Measurements from ENCODE around the gene PCDHGC5.

Gene PCDHGC5

GRCh38 chr5:141488591-141489561 lies at the start of gene PCDHGC5:
PCDHGC5 (plus strand) TSS chr5:141489081; CDS start chr5:141489241, 160 bp downstream.
- peaks cover 2% of the 10 kb centered on the region for H3K36me3 ChIP-seq (ENCODE audit: control insufficient read depth, insufficient read depth, low read length)
- H3K4me1 ChIP-seq (ENCODE audit: control insufficient read depth, insufficient read depth, low read length) = peaks cover 14% of the 10 kb centered on the region
- H3K27me3 ChIP-seq (ENCODE audit: control insufficient read depth, insufficient read depth, low read length) = no peaks in the 10 kb centered on the region
- no peak within 1 kb of the TSS for H3K27ac ChIP-seq (ENCODE audit: low read depth, low read length)
- no peak within 1 kb of the TSS for H3K4me3 ChIP-seq (ENCODE audit: low read length)
- no peak within 1 kb of the TSS for H3K9ac ChIP-seq (ENCODE audit: low read length)

- Histone ChIP-seq H3K27me3 (ENCODE audit: control insufficient read depth, insufficient read depth, low read length) (no peaks in the 10 kb centered on the region), H3K4me3 (ENCODE audit: low read length) (no peak overlapping the region), H3K36me3 (ENCODE audit: control insufficient read depth, insufficient read depth, low read length) (no peaks in the 10 kb centered on the region), H3K27ac (ENCODE audit: low read depth, low read length) (no peak overlapping the region), H3K4me1 (ENCODE audit: control insufficient read depth, insufficient read depth, low read length) (no peaks in the 10 kb centered on the region), H3K9ac (ENCODE audit: low read length) (no peak overlapping the region)
Observed at GRCh38 chr5:141439411-141440141, 49.3 kb upstream of the PCDHGC5 start.

- no peak overlapping the region for H3K27ac ChIP-seq (ENCODE audit: low read depth, low read length)
- H3K36me3 ChIP-seq (ENCODE audit: control insufficient read depth, insufficient read depth, low read length) = no peaks in the 10 kb centered on the region
- H3K4me1 ChIP-seq (ENCODE audit: control insufficient read depth, insufficient read depth, low read length) = no peaks in the 10 kb centered on the region
- no peak overlapping the region for H3K9ac ChIP-seq (ENCODE audit: low read length)
- no peaks in the 10 kb centered on the region for H3K27me3 ChIP-seq (ENCODE audit: control insufficient read depth, insufficient read depth, low read length)
- H3K4me3 ChIP-seq (ENCODE audit: low read length) = no peak overlapping the region
Observed at GRCh38 chr5:141440341-141440740, 48.5 kb upstream of the PCDHGC5 start.

GRCh38 chr5:141441571-141442170 lies 47.2 kb upstream of the PCDHGC5 start:
- Histone ChIP-seq H3K9ac (ENCODE audit: low read length) (no peak overlapping the region), H3K27ac (ENCODE audit: low read depth, low read length) (no peak overlapping the region), H3K4me1 (ENCODE audit: control insufficient read depth, insufficient read depth, low read length) (no peaks in the 10 kb centered on the region), H3K36me3 (ENCODE audit: control insufficient read depth, insufficient read depth, low read length) (no peaks in the 10 kb centered on the region), H3K27me3 (ENCODE audit: control insufficient read depth, insufficient read depth, low read length) (no peaks in the 10 kb centered on the region), H3K4me3 (ENCODE audit: low read length) (no peak overlapping the region)

GRCh38 chr5:141465351-141465750 lies 23.5 kb upstream of the PCDHGC5 start:
- H3K4me1 ChIP-seq (ENCODE audit: control insufficient read depth, insufficient read depth, low read length) = no peaks in the 10 kb centered on the region
- no peak overlapping the region for H3K4me3 ChIP-seq (ENCODE audit: low read length)
- H3K9ac ChIP-seq (ENCODE audit: low read length) = no peak overlapping the region
- no peaks in the 10 kb centered on the region for H3K36me3 ChIP-seq (ENCODE audit: control insufficient read depth, insufficient read depth, low read length)
- H3K27me3 ChIP-seq (ENCODE audit: control insufficient read depth, insufficient read depth, low read length) = no peaks in the 10 kb centered on the region
- H3K27ac ChIP-seq (ENCODE audit: low read depth, low read length) = no peak overlapping the region

GRCh38 chr5:141475625-141476131 lies 13.2 kb upstream of the PCDHGC5 start, which contains the start of gene PCDHGC3:
PCDHGC3 (plus strand) TSS chr5:141475966; CDS start chr5:141476117, 151 bp downstream.
- H3K27ac ChIP-seq (ENCODE audit: low read depth, low read length) = peak within 1 kb of the TSS; percentile 91
- H3K27me3 ChIP-seq (ENCODE audit: control insufficient read depth, insufficient read depth, low read length) = no peaks in the 10 kb centered on the region
- no peaks in the 10 kb centered on the region for H3K36me3 ChIP-seq (ENCODE audit: control insufficient read depth, insufficient read depth, low read length)
- peak within 1 kb of the TSS; percentile 97 for H3K4me3 ChIP-seq (ENCODE audit: low read length)
- peaks cover 26% of the 10 kb centered on the region for H3K4me1 ChIP-seq (ENCODE audit: control insufficient read depth, insufficient read depth, low read length)
- H3K9ac ChIP-seq (ENCODE audit: low read length) = peak within 1 kb of the TSS; percentile 64

GRCh38 chr5:141476132-141476911 lies 12.6 kb upstream of the PCDHGC5 start:
- Histone ChIP-seq H3K4me3 (ENCODE audit: low read length) (peak overlapping the region; percentile 97), H3K4me1 (ENCODE audit: control insufficient read depth, insufficient read depth, low read length) (peaks cover 26% of the 10 kb centered on the region), H3K36me3 (ENCODE audit: control insufficient read depth, insufficient read depth, low read length) (no peaks in the 10 kb centered on the region), H3K27ac (ENCODE audit: low read depth, low read length) (peak overlapping the region; percentile 91), H3K9ac (ENCODE audit: low read length) (peak overlapping the region; percentile 64), H3K27me3 (ENCODE audit: control insufficient read depth, insufficient read depth, low read length) (no peaks in the 10 kb centered on the region)

- no peak overlapping the region for H3K9ac ChIP-seq (ENCODE audit: low read length)
- H3K36me3 ChIP-seq (ENCODE audit: control insufficient read depth, insufficient read depth, low read length) = no peaks in the 10 kb centered on the region
- H3K27me3 ChIP-seq (ENCODE audit: control insufficient read depth, insufficient read depth, low read length) = no peaks in the 10 kb centered on the region
- peaks cover 26% of the 10 kb centered on the region for H3K4me1 ChIP-seq (ENCODE audit: control insufficient read depth, insufficient read depth, low read length)
- peak overlapping the region; percentile 97 for H3K4me3 ChIP-seq (ENCODE audit: low read length)
- H3K27ac ChIP-seq (ENCODE audit: low read depth, low read length) = peak overlapping the region; percentile 91
Observed at GRCh38 chr5:141477044-141477575, 11.8 kb upstream of the PCDHGC5 start.

GRCh38 chr5:141477815-141478214 lies 11.1 kb upstream of the PCDHGC5 start:
- H3K4me1 ChIP-seq (ENCODE audit: control insufficient read depth, insufficient read depth, low read length) = peaks cover 26% of the 10 kb centered on the region
- peak overlapping the region; percentile 97 for H3K4me3 ChIP-seq (ENCODE audit: low read length)
- H3K36me3 ChIP-seq (ENCODE audit: control insufficient read depth, insufficient read depth, low read length) = no peaks in the 10 kb centered on the region
- no peaks in the 10 kb centered on the region for H3K27me3 ChIP-seq (ENCODE audit: control insufficient read depth, insufficient read depth, low read length)
- H3K27ac ChIP-seq (ENCODE audit: low read depth, low read length) = no peak overlapping the region
- no peak overlapping the region for H3K9ac ChIP-seq (ENCODE audit: low read length)

- Histone ChIP-seq H3K9ac (ENCODE audit: low read length) (peak overlapping the region; percentile 4), H3K4me3 (ENCODE audit: low read length) (peak overlapping the region; percentile 97), H3K27ac (ENCODE audit: low read depth, low read length) (no peak overlapping the region), H3K4me1 (ENCODE audit: control insufficient read depth, insufficient read depth, low read length) (peaks cover 26% of the 10 kb centered on the region), H3K36me3 (ENCODE audit: control insufficient read depth, insufficient read depth, low read length) (no peaks in the 10 kb centered on the region), H3K27me3 (ENCODE audit: control insufficient read depth, insufficient read depth, low read length) (no peaks in the 10 kb centered on the region)
Observed at GRCh38 chr5:141478321-141478945, 10.4 kb upstream of the PCDHGC5 start.

- no peak overlapping the region for H3K9ac ChIP-seq (ENCODE audit: low read length)
- H3K27me3 ChIP-seq (ENCODE audit: control insufficient read depth, insufficient read depth, low read length) = no peaks in the 10 kb centered on the region
- no peak overlapping the region for H3K27ac ChIP-seq (ENCODE audit: low read depth, low read length)
- peaks cover 31% of the 10 kb centered on the region for H3K4me1 ChIP-seq (ENCODE audit: control insufficient read depth, insufficient read depth, low read length)
- H3K4me3 ChIP-seq (ENCODE audit: low read length) = no peak overlapping the region
- H3K36me3 ChIP-seq (ENCODE audit: control insufficient read depth, insufficient read depth, low read length) = no peaks in the 10 kb centered on the region
Observed at GRCh38 chr5:141479776-141480175, 9.1 kb upstream of the PCDHGC5 start.

All from rectal smooth muscle tissue (tissue), 1 donor.